ENCODE results near the gene GAB1. TPM values are rescaled to one million over a fixed set of nuclear protein-coding genes. Genes with fewer than 3 reads are reported as not detected.
A peak's percentile ranks its signal among the peaks of the same experiment; 100 is the strongest.

The GAB1 gene
- total RNA-seq, 4 donors from 2014 or later = 25.7 to 37.6 (median 32.8) TPM

GRCh38 chr4:143389579-143390195, 53.0 kb downstream of the GAB1 start:
- WGBS, 2 donors = 62 to 69% methylated on average over 1 of the region's 1 CpG
- H3K9me3 ChIP-seq = no peaks in the 10 kb centered on the region
- peaks cover 9 to 68% (median 21%) of the 10 kb centered on the region in 3 donors for H3K4me1 ChIP-seq
- TF ChIP-seq CTCF (IDR thresholded peaks at IDR 0.05) (no peak), POLR2A (IDR thresholded peaks at IDR 0.05) (no peak)
- no peaks in the 10 kb centered on the region for H3K36me3 ChIP-seq
- H3K27me3 ChIP-seq = no peaks in the 10 kb centered on the region
- intact Hi-C loops (cut with DNase I) = loop anchor here (10.0 kb wide), 1 partner anchor 55 kb away; the partner anchor contains the start of gene GAB1
- no peak overlapping the region for H3K4me3 ChIP-seq
- peak overlapping the region in 2 of 4 donors; percentile 22 to 61 for H3K27ac ChIP-seq
- no peak for DNase-seq

- Histone ChIP-seq H3K27me3 (no peaks in the 10 kb centered on the region), H3K27ac (peak overlapping the region in 3 of 4 donors; percentile 13 to 22 (median 18)), H3K9me3 (no peaks in the 10 kb centered on the region), H3K4me3 (no peak overlapping the region), H3K4me1 (peaks cover 5 to 60% (median 16%) of the 10 kb centered on the region in 3 donors), H3K36me3 (no peaks in the 10 kb centered on the region)
- WGBS, 2 donors = 97% methylated on average over 3 of the region's 3 CpGs
- intact Hi-C loops (cut with DNase I) = loop anchor here (10.0 kb wide), 1 partner anchor 56 kb away; the partner anchor contains the start of gene GAB1
- no peak for TF ChIP-seq POLR2A (IDR thresholded peaks at IDR 0.05)
- TF ChIP-seq CTCF (IDR thresholded peaks at IDR 0.05) = no peak
- no peak for DNase-seq
These were observed 54.1 kb downstream of the GAB1 start for GRCh38 chr4:143390764-143391163.

- TF ChIP-seq CTCF (IDR thresholded peaks at IDR 0.05) (no peak), POLR2A (IDR thresholded peaks at IDR 0.05) (no peak)
- peaks cover 5 to 63% (median 16%) of the 10 kb centered on the region in 3 donors for H3K4me1 ChIP-seq
- intact Hi-C loops (cut with DNase I) = loop anchor here (10.0 kb wide), 1 partner anchor 56 kb away; the partner anchor contains the start of gene GAB1
- peak overlapping the region in 2 of 4 donors; percentile 16 to 18 for H3K27ac ChIP-seq
- no peaks in the 10 kb centered on the region for H3K9me3 ChIP-seq
- H3K36me3 ChIP-seq = no peaks in the 10 kb centered on the region
- WGBS, 2 donors = 88 to 92% methylated on average over 3 of the region's 3 CpGs
- DNase-seq = no peak
- H3K27me3 ChIP-seq = no peaks in the 10 kb centered on the region
- no peak overlapping the region for H3K4me3 ChIP-seq
These were observed 54.6 kb downstream of the GAB1 start for GRCh38 chr4:143391261-143391660.

GRCh38 chr4:143391895-143392294, 55.2 kb downstream of the GAB1 start:
- intact Hi-C loops (cut with DNase I) = loop anchor here (10.0 kb wide), 1 partner anchor 57 kb away; the partner anchor contains the start of gene GAB1
- H3K36me3 ChIP-seq = no peaks in the 10 kb centered on the region
- peak overlapping the region in 1 of 4 donors; percentile 15 for H3K27ac ChIP-seq
- peaks cover 5 to 67% (median 16%) of the 10 kb centered on the region in 3 donors for H3K4me1 ChIP-seq
- WGBS, 2 donors = 58 to 62% methylated on average over 3 of the region's 3 CpGs
- no peak overlapping the region for H3K4me3 ChIP-seq
- no peak for DNase-seq
- no peaks in the 10 kb centered on the region for H3K9me3 ChIP-seq
- TF ChIP-seq CTCF (IDR thresholded peaks at IDR 0.05) (no peak), POLR2A (IDR thresholded peaks at IDR 0.05) (no peak)
- no peaks in the 10 kb centered on the region for H3K27me3 ChIP-seq

- H3K4me1 ChIP-seq = peaks cover 5 to 74% (median 20%) of the 10 kb centered on the region in 3 donors
- H3K9me3 ChIP-seq = no peaks in the 10 kb centered on the region
- no peak overlapping the region for H3K4me3 ChIP-seq
- intact Hi-C loops (cut with DNase I) = loop anchor here (10.0 kb wide), 1 partner anchor 58 kb away; the partner anchor contains the start of gene GAB1
- H3K27me3 ChIP-seq = no peaks in the 10 kb centered on the region
- no peak for DNase-seq
- WGBS, 2 donors = 60 to 84% methylated on average over 1 of the region's 1 CpG
- H3K36me3 ChIP-seq = no peaks in the 10 kb centered on the region
- no peak for TF ChIP-seq POLR2A (IDR thresholded peaks at IDR 0.05)
- no peak for TF ChIP-seq CTCF (IDR thresholded peaks at IDR 0.05)
- no peak overlapping the region for H3K27ac ChIP-seq
These were observed 56.5 kb downstream of the GAB1 start for GRCh38 chr4:143393195-143393594.

Measured in esophagus squamous epithelium (tissue), 5 donors.